HepG2 (cell line): ENCODE measurements around the gene GADD45A. TPM values are rescaled to one million over a fixed set of nuclear protein-coding genes. Genes with fewer than 3 reads are reported as not detected.

Experiments used
- ATAC-seq: fragments of 200-7000 bp; cut with Tn5 transposase; 3 replicates; pipeline ENCODE4 v1.9.1; 2020; ENCODE audit warnings: mild to moderate bottlenecking, moderate library complexity
- BruUV-seq: library from RNA; stranded (reverse); fragments of 400-500 nt; replicated peaks from 2 replicates; lab custom pipeline; 2021; lab: Mats Ljungman, UMichigan
- CTCF ChIA-PET: fragments of 300-600 bp; formaldehyde crosslinking; extraction: SDS; loops from one replicate; lab custom pipeline; 2021; ENCODE audit warnings: low total read pairs, inconsistent platforms, low intra/inter-chr PET ratio; lab: Yijun Ruan, JAX
- POLR2A ChIA-PET: fragments of 350-600 bp; sonication (Branson Sonifier 250); formaldehyde crosslinking; loops from one replicate; lab custom pipeline; 2020; ENCODE audit warnings: antibody characterized with exemption, inconsistent platforms; lab: Yijun Ruan, JAX
- DNase-seq: peaks from one replicate; pipeline ENCODE4 v3.0.0-alpha.2; 2015; ENCODE audit warnings: low spot score
- FAIRE-seq: peaks from 3 replicates; lab custom pipeline; 2011; peaks lifted over from hg19 to GRCh38; lab: Jason Lieb, UNC
- H2AFZ ChIP-seq: one replicate; pipeline ENCODE4 v1.6.1; 2011; ENCODE audit warnings: low read length, inconsistent platforms
- H3K27ac ChIP-seq: fragments of 300-600 bp; 3 replicates; pipeline ENCODE4 v1.8.0; 2011; ENCODE audit warnings: mixed run types, mild to moderate bottlenecking, mixed read lengths, low read length, inconsistent platforms; ENCODE audit not compliant: insufficient read depth; ENCODE audit errors: extremely low read length
- H3K27me3 ChIP-seq, 2 experiments: fragments of 200-600 bp in 1 of 2; 2 replicates in 1 of 2; 3 replicates in 1 of 2; pipeline versions ENCODE4 v1.6.0 to v1.8.0; 2011; ENCODE audit warnings: low read length in 2 of 2, mild to moderate bottlenecking in 2 of 2, moderate library complexity in 2 of 2, inconsistent platforms in 1 of 2; ENCODE audit not compliant: insufficient read depth in 2 of 2, control insufficient read depth in 1 of 2
- H3K36me3 ChIP-seq, 2 experiments: fragments of 200-600 bp in 1 of 2; replicated peaks in 1 of 2; 2 replicates in 1 of 2; 3 replicates in 1 of 2; pipeline versions ENCODE4 v1.5.1 to v1.8.0; 2011; ENCODE audit warnings: low read length in 2 of 2, inconsistent platforms in 1 of 2; ENCODE audit not compliant: insufficient read depth in 2 of 2, control insufficient read depth in 1 of 2
- H3K4me1 ChIP-seq: 2 replicates; pipeline ENCODE4 v1.5.1; 2012; ENCODE audit warnings: low read length, inconsistent platforms; ENCODE audit not compliant: insufficient read depth
- H3K4me2 ChIP-seq: 2 replicates; pipeline ENCODE4 v1.6.0; 2011; ENCODE audit warnings: low read depth, low read length, inconsistent platforms
- H3K4me3 ChIP-seq, 3 experiments: fragments of 200-600 bp in 1 of 3; sonication (generic), shearing (Covaris generic) in 1 of 3; replicated peaks in 1 of 3; 2 replicates each; pipeline ENCODE4 v1.5.1; 2011 to 2016; ENCODE audit warnings: low read length in 3 of 3, inconsistent platforms in 2 of 3, low read depth in 2 of 3, mild to moderate bottlenecking in 2 of 3, control low read depth in 1 of 3, mixed read lengths in 1 of 3; ENCODE audit not compliant: insufficient read depth in 1 of 3
- H3K79me2 ChIP-seq: one replicate; pipeline ENCODE4 v1.6.1; 2011; ENCODE audit warnings: low read length, inconsistent platforms; ENCODE audit not compliant: insufficient read depth
- H3K9ac ChIP-seq: 2 replicates; pipeline ENCODE4 v1.6.0; 2011; ENCODE audit warnings: mild to moderate bottlenecking, low read depth, low read length, inconsistent platforms; ENCODE audit not compliant: insufficient read depth
- H3K9me3 ChIP-seq: 2 replicates; pipeline ENCODE4 v1.5.1; 2012; ENCODE audit warnings: mild to moderate bottlenecking, low read length
- H4K20me1 ChIP-seq: 2 replicates; pipeline ENCODE4 v1.6.0; 2011; ENCODE audit warnings: inconsistent platforms, mild to moderate bottlenecking, low read length, moderate library complexity; ENCODE audit not compliant: insufficient read depth
- ZFP36L2 ChIP-seq: sonication (generic); formaldehyde crosslinking; IDR thresholded peaks from 2 replicates; pipeline ENCODE4 v1.4.0; 2020; ENCODE audit warnings: missing genetic modification reagents
- ZFYVE20 ChIP-seq: sonication (generic); formaldehyde crosslinking; IDR thresholded peaks from 2 replicates; pipeline ENCODE4 v1.8.0; 2023; ENCODE audit warnings: low read depth, mild to moderate bottlenecking, moderate library complexity, missing genetic modification reagents, borderline replicate concordance
- ZNF263 ChIP-seq: sonication (generic); formaldehyde crosslinking; IDR thresholded peaks from 2 replicates; pipeline ENCODE4 v1.4.0; 2020; ENCODE audit warnings: missing genetic modification reagents
- ZNF768 ChIP-seq: sonication (generic); formaldehyde crosslinking; IDR thresholded peaks from 2 replicates; pipeline ENCODE4 v1.4.0; 2020; ENCODE audit warnings: missing genetic modification reagents
- WGBS: methylation state at CpG from one replicate; pipeline ENCODE4 v1.1.6; 2017; ENCODE audit warnings: low lambda C conversion rate; 5-methylcytosine and 5-hydroxymethylcytosine counted together
- in situ Hi-C: cut with HindIII; loops from 2 replicates; pipeline ENCODE4 v1.10.0; 2017; ENCODE audit warnings: low pct_unique_long_range_greater_than_20kb; ENCODE audit not compliant: extremely low pct_ligation_motif_present
- intact Hi-C: fragments of 100-400 bp; cut with micrococcal nuclease; formaldehyde crosslinking; loops from one replicate; pipeline ENCODE4 v1.10.0; 2022; ENCODE audit not compliant: unreplicated experiment
- polyA plus RNA-seq, 8 experiments: library from polyadenylated mRNA; depleted of rRNA in 3 of 8; stranded (reverse) in 7 of 8; unstranded in 1 of 8; fragments of >200 nt; fragmentation: Illumina TruSeq in 4 of 8; extraction: Trizol in 4 of 8; gene quantifications; 2 replicates each; pipeline versions ENCODE4 v1.2.1 to v1.2.3, GENCODE V29; 2011 to 2016; ENCODE audit warnings: low read depth in 4 of 8, missing spikeins in 1 of 8, mixed read lengths in 1 of 8; ENCODE audit not compliant: insufficient read depth in 1 of 8
- total RNA-seq, 5 experiments: library from RNA; depleted of rRNA; stranded (reverse); fragments of >200 nt; fragmentation: Illumina TruSeq; extraction: Trizol; gene quantifications; 2 replicates each; pipeline ENCODE4 v1.2.3, GENCODE V29; 2016; ENCODE audit warnings: low read depth in 1 of 5

GADD45A gene
- total and polyA plus RNA-seq, 2 of the 13 experiments (the other 11 are each of a cell fraction or from before 2014, with no cell fraction given): 33.2 to 46.2 TPM

DNA sequence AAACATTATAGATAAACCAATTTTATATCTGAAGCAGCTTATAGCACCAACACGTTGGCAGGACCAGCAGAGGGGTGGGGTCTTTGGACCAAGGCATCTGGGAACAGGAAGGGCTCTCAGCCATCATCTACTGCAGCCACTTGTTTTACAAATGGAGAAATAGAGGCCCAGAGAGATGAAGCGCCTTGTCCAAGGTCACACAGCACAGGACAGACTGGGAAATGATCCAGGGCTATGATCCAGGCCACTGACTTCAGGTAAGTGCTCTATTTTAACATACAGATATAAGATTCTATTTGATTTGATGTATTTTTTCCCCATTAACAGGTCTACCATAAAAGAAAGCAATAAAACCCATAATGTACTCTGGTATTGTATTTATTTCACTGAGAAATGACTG, 16.9 kb downstream of the GADD45A start:
- no peaks in the 10 kb centered on the region for H4K20me1 ChIP-seq
- H3K9me3 ChIP-seq: no peaks in the 10 kb centered on the region
- ChIA-PET POLR2A (interaction anchor here (2.6 kb wide), 1 partner anchor 16 kb away, joined by 54 read pairs; the partner anchor contains the start of gene GADD45A), CTCF (no interaction called here)
- H2AFZ ChIP-seq: no peak overlapping the region
- WGBS: 46% methylated on average over 2 of the region's 2 CpGs
- BruUV-seq: no TSS peak
- in situ Hi-C loops (no loop called here), intact Hi-C loops (no loop called here)
- no peaks in the 10 kb centered on the region for H3K36me3 ChIP-seq
- H3K4me3 ChIP-seq: no peak overlapping the region
- H3K4me1 ChIP-seq: peaks cover 52% of the 10 kb centered on the region
- H3K27ac ChIP-seq: no peak overlapping the region
- no peak for ATAC-seq
- DNase-seq: no peak
- no peak overlapping the region for H3K9ac ChIP-seq
- H3K79me2 ChIP-seq: no peaks in the 10 kb centered on the region
- 0 out of 5 replicates have a peak, but pooled peaks cover 0 to 5% of the 10 kb centered on the region in 2 experiments for H3K27me3 ChIP-seq
- TF ChIP-seq ZFP36L2: no peak
- peak; percentile 74; the same call in 1 of the 2 replicates for TF ChIP-seq ZNF768
- no peak for FAIRE-seq
- no peak overlapping the region for H3K4me2 ChIP-seq

DNA sequence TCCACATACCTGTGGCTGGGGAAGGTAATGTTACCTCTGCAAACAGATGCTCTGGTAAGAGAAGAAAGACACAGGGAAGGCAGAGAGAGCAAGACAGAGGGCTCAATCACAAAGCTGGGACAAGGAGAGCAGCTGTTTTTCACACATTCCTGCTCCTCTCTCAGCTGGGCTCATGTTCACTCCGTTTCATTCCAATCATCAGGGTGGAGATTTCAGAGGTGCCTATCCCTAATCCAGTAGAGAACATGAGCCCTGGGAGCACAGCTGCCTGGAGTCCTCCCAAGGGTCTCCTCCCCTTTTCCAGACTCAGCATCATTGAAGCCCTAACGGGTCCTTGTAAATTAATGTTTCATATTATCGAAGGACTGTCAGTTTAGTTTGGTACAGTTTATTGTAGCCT, 19.4 kb downstream of the GADD45A start:
- Histone ChIP-seq H2AFZ (no peak overlapping the region), H3K9me3 (no peaks in the 10 kb centered on the region), H3K36me3 (no peaks in the 10 kb centered on the region), H3K79me2 (no peaks in the 10 kb centered on the region), H3K4me1 (peaks cover 28% of the 10 kb centered on the region)
- BruUV-seq: no TSS peak
- no peak for ATAC-seq
- TF ChIP-seq ZNF263 (CRISPR knock-in tag) (peak; percentile 33; the same call in 1 of the 2 replicates), ZFYVE20 (CRISPR knock-in tag) (no peak)
- TF ChIP-seq, all 625 proteins: peak for 1
- Histone ChIP-seq H3K4me2 (no peak overlapping the region), H3K27ac (no peak overlapping the region), H4K20me1 (no peaks in the 10 kb centered on the region), H3K4me3 (no peak overlapping the region), H3K27me3 (peaks cover 0 to 14% of the 10 kb centered on the region in 2 experiments; a peak in 1 of 5 replicates), H3K9ac (no peak overlapping the region)
- ChIA-PET POLR2A (no interaction called here), CTCF (no interaction called here)
- intact Hi-C loops (no loop called here), in situ Hi-C loops (no loop called here)
- WGBS: 53% methylated on average over 3 of the region's 3 CpGs
- no peak for DNase-seq
- FAIRE-seq: no peak
